Uterus (tissue), 2 donors: ENCODE results near the gene GATAD2B.

Source experiments
- POLR2A ChIP-seq, 2 donors: fragments of 450-650 bp; IDR thresholded peaks; one replicate each; pipeline ENCODE4 v1.6.1; 2016; ENCODE audit warnings: antibody characterized with exemption in 2 of 2, mild to moderate bottlenecking in 1 of 2, moderate library complexity in 1 of 2
- TF ChIP-seq, protein P1 (sequence below), 4 experiments: fragments of 200-600 bp in 2 of 4; fragments of 450-650 bp in 2 of 4; sonication (generic) in 2 of 4; IDR thresholded peaks; one replicate each; pipeline ENCODE4 v1.5.1; 2016 to 2019; ENCODE audit warnings: antibody characterized with exemption in 4 of 4, mild to moderate bottlenecking in 2 of 4, moderate library complexity in 1 of 4

DNA sequence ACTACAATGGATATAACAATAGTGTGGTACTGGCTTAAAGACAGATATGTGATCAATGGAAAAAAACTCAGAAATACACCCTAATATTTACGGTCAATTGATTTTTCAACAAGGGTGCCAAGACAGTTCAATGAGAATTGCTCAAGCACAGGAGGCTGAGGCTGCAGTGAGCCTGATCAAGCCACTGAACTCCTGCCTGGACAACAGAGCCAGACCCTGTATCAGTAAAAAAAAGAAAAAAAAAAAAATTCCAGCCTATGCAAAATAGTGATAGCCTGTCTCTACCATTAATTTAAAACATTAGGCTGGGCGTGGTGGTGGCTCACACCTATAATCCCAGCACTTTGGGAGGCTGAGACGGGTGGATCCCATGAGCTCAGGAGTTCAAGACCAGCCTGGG is 77.6 kb downstream of the GATAD2B start:
- TF ChIP-seq, protein P1, sequence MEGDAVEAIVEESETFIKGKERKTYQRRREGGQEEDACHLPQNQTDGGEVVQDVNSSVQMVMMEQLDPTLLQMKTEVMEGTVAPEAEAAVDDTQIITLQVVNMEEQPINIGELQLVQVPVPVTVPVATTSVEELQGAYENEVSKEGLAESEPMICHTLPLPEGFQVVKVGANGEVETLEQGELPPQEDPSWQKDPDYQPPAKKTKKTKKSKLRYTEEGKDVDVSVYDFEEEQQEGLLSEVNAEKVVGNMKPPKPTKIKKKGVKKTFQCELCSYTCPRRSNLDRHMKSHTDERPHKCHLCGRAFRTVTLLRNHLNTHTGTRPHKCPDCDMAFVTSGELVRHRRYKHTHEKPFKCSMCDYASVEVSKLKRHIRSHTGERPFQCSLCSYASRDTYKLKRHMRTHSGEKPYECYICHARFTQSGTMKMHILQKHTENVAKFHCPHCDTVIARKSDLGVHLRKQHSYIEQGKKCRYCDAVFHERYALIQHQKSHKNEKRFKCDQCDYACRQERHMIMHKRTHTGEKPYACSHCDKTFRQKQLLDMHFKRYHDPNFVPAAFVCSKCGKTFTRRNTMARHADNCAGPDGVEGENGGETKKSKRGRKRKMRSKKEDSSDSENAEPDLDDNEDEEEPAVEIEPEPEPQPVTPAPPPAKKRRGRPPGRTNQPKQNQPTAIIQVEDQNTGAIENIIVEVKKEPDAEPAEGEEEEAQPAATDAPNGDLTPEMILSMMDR (IDR thresholded peaks at IDR 0.05), result no peak
- no peak for TF ChIP-seq POLR2A (IDR thresholded peaks at IDR 0.05)
